ENCODE measurements around the gene PLCB1. TPM values are rescaled to one million over a fixed set of nuclear protein-coding genes. Genes with fewer than 3 reads are reported as not detected.
A peak's percentile ranks its signal among the peaks of the same experiment; 100 is the strongest.

The PLCB1 gene
- total RNA-seq, 1 donor from 2014 or later: 10.7 TPM

DNA sequence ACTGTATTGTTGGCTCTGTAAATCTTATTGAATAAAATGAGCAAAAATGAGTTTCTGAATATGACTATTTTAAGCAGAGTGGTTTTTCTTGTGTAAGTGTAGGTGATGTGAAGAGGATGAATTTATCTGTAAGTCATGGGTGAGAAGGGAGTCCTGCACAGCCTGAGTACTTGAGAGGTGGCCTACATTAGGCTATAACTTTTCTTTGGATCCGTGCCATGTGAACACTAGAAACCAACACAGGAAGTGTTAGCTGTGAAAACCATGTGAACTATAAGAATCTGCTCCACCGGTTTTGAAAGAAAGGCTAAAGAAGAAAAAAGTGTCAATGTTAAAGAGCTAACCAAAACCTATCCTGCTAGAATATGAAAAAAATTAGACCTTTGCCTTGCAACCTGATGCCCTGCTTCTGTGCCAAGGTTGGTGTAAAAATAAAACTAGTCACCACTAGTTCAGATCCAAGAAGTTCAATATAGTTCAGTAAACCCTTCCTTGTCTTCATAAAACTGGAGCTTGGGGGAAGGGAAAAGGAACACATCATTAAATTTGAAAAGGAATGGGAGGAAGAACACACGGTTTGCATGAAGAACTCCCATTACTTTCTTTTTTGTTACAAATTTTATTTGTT lies 21.3 kb downstream of the PLCB1 start:
- Mint-ChIP-seq H3K27me3 (ENCODE audit: low read depth, unreplicated experiment) (no peaks in the 10 kb centered on the region), H3K36me3 (ENCODE audit: low read depth, unreplicated experiment) (no peaks in the 10 kb centered on the region), H3K27ac (ENCODE audit: unreplicated experiment) (peak overlapping the region; percentile 75), H3K4me1 (ENCODE audit: low read depth, unreplicated experiment) (peaks cover 44% of the 10 kb centered on the region), H3K9me3 (ENCODE audit: unreplicated experiment) (peaks cover 3% of the 10 kb centered on the region), H3K4me3 (ENCODE audit: unreplicated experiment) (no peak overlapping the region)
- Histone ChIP-seq H3K4me3 (ENCODE audit: insufficient read depth, low read depth, low read length) (no peak overlapping the region), H3K9ac (ENCODE audit: low read length) (no peak overlapping the region), H3K27me3 (ENCODE audit: insufficient read depth, low read length) (no peaks in the 10 kb centered on the region), H3K36me3 (ENCODE audit: insufficient read depth, low read length) (no peaks in the 10 kb centered on the region), H4K20me1 (ENCODE audit: insufficient read depth, low read length) (no peaks in the 10 kb centered on the region), H3K4me1 (ENCODE audit: insufficient read depth, low read length) (peaks cover 33% of the 10 kb centered on the region), H3K79me2 (ENCODE audit: insufficient read depth, low read length) (no peaks in the 10 kb centered on the region), H3K9me3 (ENCODE audit: insufficient read depth, low read depth, low read length) (no peaks in the 10 kb centered on the region), H2AFZ (ENCODE audit: low read depth, low read length) (no peak overlapping the region), H3K4me2 (ENCODE audit: low read length) (no peak overlapping the region), H3K27ac (ENCODE audit: low read depth, low read length) (no peak overlapping the region)
- DNase-seq (ENCODE audit: low read depth) (no peak), FAIRE-seq (no peak)
- TF ChIP-seq EZH2 (IDR thresholded peaks at IDR 0.05; ENCODE audit: insufficient read depth, low read length): no peak
- TF ChIP-seq, protein P1, sequence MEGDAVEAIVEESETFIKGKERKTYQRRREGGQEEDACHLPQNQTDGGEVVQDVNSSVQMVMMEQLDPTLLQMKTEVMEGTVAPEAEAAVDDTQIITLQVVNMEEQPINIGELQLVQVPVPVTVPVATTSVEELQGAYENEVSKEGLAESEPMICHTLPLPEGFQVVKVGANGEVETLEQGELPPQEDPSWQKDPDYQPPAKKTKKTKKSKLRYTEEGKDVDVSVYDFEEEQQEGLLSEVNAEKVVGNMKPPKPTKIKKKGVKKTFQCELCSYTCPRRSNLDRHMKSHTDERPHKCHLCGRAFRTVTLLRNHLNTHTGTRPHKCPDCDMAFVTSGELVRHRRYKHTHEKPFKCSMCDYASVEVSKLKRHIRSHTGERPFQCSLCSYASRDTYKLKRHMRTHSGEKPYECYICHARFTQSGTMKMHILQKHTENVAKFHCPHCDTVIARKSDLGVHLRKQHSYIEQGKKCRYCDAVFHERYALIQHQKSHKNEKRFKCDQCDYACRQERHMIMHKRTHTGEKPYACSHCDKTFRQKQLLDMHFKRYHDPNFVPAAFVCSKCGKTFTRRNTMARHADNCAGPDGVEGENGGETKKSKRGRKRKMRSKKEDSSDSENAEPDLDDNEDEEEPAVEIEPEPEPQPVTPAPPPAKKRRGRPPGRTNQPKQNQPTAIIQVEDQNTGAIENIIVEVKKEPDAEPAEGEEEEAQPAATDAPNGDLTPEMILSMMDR (IDR thresholded peaks at IDR 0.05; ENCODE audit: insufficient read depth, low read depth, low read length): no peak

DNA sequence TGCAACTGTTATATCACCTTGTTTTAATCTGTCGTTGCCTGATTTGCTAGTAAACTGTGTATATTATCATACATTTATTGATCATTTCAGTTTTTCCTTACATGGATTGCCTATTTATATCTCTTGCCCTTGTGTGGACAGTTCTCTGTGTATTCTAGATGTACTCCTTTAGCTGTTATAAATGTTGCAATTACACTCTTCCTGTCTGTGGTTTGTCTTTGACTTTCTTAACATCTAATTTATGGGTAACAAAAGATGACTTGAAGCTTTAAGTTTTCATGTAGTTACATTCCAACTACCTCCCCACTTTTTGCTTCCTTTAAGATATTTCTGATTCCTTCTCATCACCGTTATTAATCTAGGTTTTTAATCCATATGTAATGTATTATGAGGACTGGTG lies 22.6 kb downstream of the PLCB1 start:
- TF ChIP-seq, protein P1 (IDR thresholded peaks at IDR 0.05; ENCODE audit: insufficient read depth, low read depth, low read length): no peak
- no peak for TF ChIP-seq EZH2 (IDR thresholded peaks at IDR 0.05; ENCODE audit: insufficient read depth, low read length)
- H3K9me3 ChIP-seq (ENCODE audit: insufficient read depth, low read depth, low read length): no peaks in the 10 kb centered on the region
- DNase-seq (ENCODE audit: low read depth) (no peak), FAIRE-seq (peak; percentile 26)
- peaks cover 43% of the 10 kb centered on the region for H3K4me1 Mint-ChIP-seq (ENCODE audit: low read depth, unreplicated experiment)
- no peak overlapping the region for H3K4me3 ChIP-seq (ENCODE audit: insufficient read depth, low read depth, low read length)
- no peak overlapping the region for H3K4me3 Mint-ChIP-seq (ENCODE audit: unreplicated experiment)
- no peaks in the 10 kb centered on the region for H3K27me3 ChIP-seq (ENCODE audit: insufficient read depth, low read length)
- no peaks in the 10 kb centered on the region for H3K36me3 ChIP-seq (ENCODE audit: insufficient read depth, low read length)
- no peak overlapping the region for H3K4me2 ChIP-seq (ENCODE audit: low read length)
- H3K27ac Mint-ChIP-seq (ENCODE audit: unreplicated experiment): no peak overlapping the region
- H4K20me1 ChIP-seq (ENCODE audit: insufficient read depth, low read length): no peaks in the 10 kb centered on the region
- H3K27ac ChIP-seq (ENCODE audit: low read depth, low read length): no peak overlapping the region
- peaks cover 33% of the 10 kb centered on the region for H3K4me1 ChIP-seq (ENCODE audit: insufficient read depth, low read length)
- peaks cover 4% of the 10 kb centered on the region for H3K9me3 Mint-ChIP-seq (ENCODE audit: unreplicated experiment)
- no peaks in the 10 kb centered on the region for H3K27me3 Mint-ChIP-seq (ENCODE audit: low read depth, unreplicated experiment)
- H2AFZ ChIP-seq (ENCODE audit: low read depth, low read length): no peak overlapping the region
- no peak overlapping the region for H3K9ac ChIP-seq (ENCODE audit: low read length)
- H3K79me2 ChIP-seq (ENCODE audit: insufficient read depth, low read length): no peaks in the 10 kb centered on the region
- H3K36me3 Mint-ChIP-seq (ENCODE audit: low read depth, unreplicated experiment): no peaks in the 10 kb centered on the region

DNA sequence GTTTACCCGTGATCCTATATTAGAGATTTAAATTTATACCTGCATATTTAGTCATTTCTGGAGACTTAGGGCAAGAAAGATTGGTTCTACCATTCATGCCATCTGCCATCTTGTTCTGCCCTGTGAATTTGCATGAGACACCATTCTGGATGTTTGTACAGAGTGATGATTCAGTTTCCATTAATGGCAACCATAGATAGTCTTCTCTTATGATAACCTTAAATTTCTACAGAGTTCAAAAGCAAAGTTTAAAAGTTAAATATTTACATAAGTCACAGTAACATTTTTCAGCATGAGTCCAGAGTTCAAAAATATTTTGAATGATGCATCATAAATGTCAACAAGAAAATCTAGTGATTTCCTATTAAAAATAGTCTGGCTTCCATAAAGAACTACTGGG lies 23.2 kb downstream of the PLCB1 start:
- H3K27ac Mint-ChIP-seq (ENCODE audit: unreplicated experiment): no peak overlapping the region
- peaks cover 43% of the 10 kb centered on the region for H3K4me1 Mint-ChIP-seq (ENCODE audit: low read depth, unreplicated experiment)
- Histone ChIP-seq H4K20me1 (ENCODE audit: insufficient read depth, low read length) (no peaks in the 10 kb centered on the region), H3K4me2 (ENCODE audit: low read length) (peak overlapping the region; percentile 32), H3K79me2 (ENCODE audit: insufficient read depth, low read length) (no peaks in the 10 kb centered on the region), H3K9me3 (ENCODE audit: insufficient read depth, low read depth, low read length) (no peaks in the 10 kb centered on the region), H3K27ac (ENCODE audit: low read depth, low read length) (no peak overlapping the region), H3K36me3 (ENCODE audit: insufficient read depth, low read length) (no peaks in the 10 kb centered on the region), H3K4me1 (ENCODE audit: insufficient read depth, low read length) (peaks cover 33% of the 10 kb centered on the region), H2AFZ (ENCODE audit: low read depth, low read length) (no peak overlapping the region), H3K27me3 (ENCODE audit: insufficient read depth, low read length) (no peaks in the 10 kb centered on the region), H3K4me3 (ENCODE audit: insufficient read depth, low read depth, low read length) (no peak overlapping the region), H3K9ac (ENCODE audit: low read length) (no peak overlapping the region)
- TF ChIP-seq EZH2 (IDR thresholded peaks at IDR 0.05; ENCODE audit: insufficient read depth, low read length): no peak
- TF ChIP-seq, protein P1 (IDR thresholded peaks at IDR 0.05; ENCODE audit: insufficient read depth, low read depth, low read length): no peak
- H3K27me3 Mint-ChIP-seq (ENCODE audit: low read depth, unreplicated experiment): no peaks in the 10 kb centered on the region
- peaks cover 7% of the 10 kb centered on the region for H3K9me3 Mint-ChIP-seq (ENCODE audit: unreplicated experiment)
- H3K36me3 Mint-ChIP-seq (ENCODE audit: low read depth, unreplicated experiment): peaks cover 4% of the 10 kb centered on the region
- no peak for FAIRE-seq
- no peak for DNase-seq (ENCODE audit: low read depth)
- H3K4me3 Mint-ChIP-seq (ENCODE audit: unreplicated experiment): no peak overlapping the region

All from astrocyte (in vitro differentiated cells and primary cell).